Cardiac muscle cell (in vitro differentiated cells and primary cell): ENCODE data around the gene HIPK4. TPM values are rescaled to one million over a fixed set of nuclear protein-coding genes. Genes with fewer than 3 reads are reported as not detected.

Source experiments
- DNase-seq, 2 donors: peaks; one replicate each; pipeline versions ENCODE4 v3.0.0 to v3.0.0-alpha.2; 2010 to 2017; ENCODE audit warnings: low read depth in 1 of 2, low spot score in 1 of 2
- H3K27ac ChIP-seq: fragments of 200-600 bp; sonication (generic); 2 replicates; pipeline ENCODE4 v1.5.1; 2016
- H3K27me3 ChIP-seq: fragments of 200-600 bp; sonication (generic); 2 replicates; pipeline ENCODE4 v1.6.0; 2016; ENCODE audit warnings: control low read depth
- H3K36me3 ChIP-seq: fragments of 200-600 bp; sonication (generic); 2 replicates; pipeline ENCODE4 v1.5.1; 2016; ENCODE audit warnings: control low read depth
- H3K4me1 ChIP-seq: fragments of 200-600 bp; sonication (generic); 2 replicates; pipeline ENCODE4 v1.8.1; 2017; ENCODE audit warnings: low read depth, mild to moderate bottlenecking, mixed run types
- H3K4me3 ChIP-seq: fragments of 200-600 bp; sonication (generic); 2 replicates; pipeline ENCODE4 v1.5.1; 2016; ENCODE audit warnings: mild to moderate bottlenecking
- H3K9me3 ChIP-seq: fragments of 200-600 bp; sonication (generic); 2 replicates; pipeline ENCODE4 v1.5.1; 2017; ENCODE audit warnings: low read depth, mild to moderate bottlenecking, control low read depth
- CTCF ChIP-seq: IDR thresholded peaks from 2 replicates; pipeline ENCODE4 v1.5.1; 2012; ENCODE audit warnings: low read depth, mild to moderate bottlenecking, low read length
- polyA plus RNA-seq: library from polyadenylated mRNA; unstranded; fragments of >200 nt; fragmentation: Nextera tagmentation; extraction: Ambion mirVana; gene quantifications from 2 replicates; pipeline ENCODE4 v1.2.1, GENCODE V29; 2016
- total RNA-seq: library from RNA; depleted of rRNA; stranded (reverse); fragments of >200 nt; gene quantifications from 2 replicates; pipeline ENCODE4 v1.2.3, GENCODE V29; 2016

Gene HIPK4
- total and polyA plus RNA-seq, 2 experiments from 2014 or later, result 0.12 to 1.7 TPM

- H3K4me1 ChIP-seq, result no peaks in the 10 kb centered on the region
- TF ChIP-seq CTCF, result no peak
- peak overlapping the region; percentile 28 for H3K27ac ChIP-seq
- DNase-seq, result no peak
- H3K27me3 ChIP-seq, result no peaks in the 10 kb centered on the region
- peaks cover 12% of the 10 kb centered on the region for H3K36me3 ChIP-seq
- H3K9me3 ChIP-seq, result no peaks in the 10 kb centered on the region
- no peak overlapping the region for H3K4me3 ChIP-seq
These were observed 9.6 kb downstream of the HIPK4 start for GRCh38 chr19:40380199-40381037.

DNA sequence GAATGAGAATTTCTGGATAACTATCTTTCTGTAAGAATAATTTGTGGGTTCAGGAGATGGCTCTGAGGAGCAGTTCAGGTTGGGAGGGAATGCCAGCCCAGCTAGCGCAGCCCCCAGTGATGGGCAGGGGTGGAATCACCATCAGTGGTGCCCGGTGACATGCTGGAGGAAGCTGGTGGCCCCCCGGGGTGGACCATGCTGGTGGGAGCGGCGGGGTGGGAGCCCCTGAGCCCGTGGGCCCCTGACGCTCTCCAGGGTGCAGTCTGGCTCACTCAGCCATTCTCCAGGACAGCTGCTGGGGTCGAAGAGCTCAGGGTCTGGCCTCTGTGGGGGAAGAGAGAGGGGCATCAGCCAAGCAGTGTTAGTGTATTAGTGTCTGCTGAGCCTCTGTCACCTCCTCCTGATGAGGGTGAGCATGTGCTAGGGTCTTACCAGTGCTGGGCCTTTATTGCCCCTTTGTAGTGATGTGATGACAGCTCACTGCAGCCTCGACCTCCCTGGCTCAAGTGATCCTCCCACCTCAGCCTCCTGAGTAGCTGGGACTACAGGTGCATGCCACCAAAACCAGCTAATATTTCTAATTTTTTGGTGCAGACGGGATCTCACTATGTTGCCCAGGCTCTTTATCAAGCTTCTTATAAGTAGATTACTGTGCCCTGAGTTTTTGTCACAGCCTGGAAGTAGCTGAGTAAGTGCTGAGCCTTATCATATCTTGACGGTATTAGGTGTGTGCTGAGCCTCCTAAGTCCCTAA is 10.4 kb downstream of the HIPK4 start:
- no peak for DNase-seq
- no peaks in the 10 kb centered on the region for H3K27me3 ChIP-seq
- no peak overlapping the region for H3K4me3 ChIP-seq
- no peaks in the 10 kb centered on the region for H3K9me3 ChIP-seq
- TF ChIP-seq CTCF, result no peak
- H3K27ac ChIP-seq, result peak overlapping the region; percentile 62
- no peaks in the 10 kb centered on the region for H3K4me1 ChIP-seq
- peaks cover 17% of the 10 kb centered on the region for H3K36me3 ChIP-seq

GRCh38 chr19:40378509-40378908 is 11.5 kb downstream of the HIPK4 start:
- no peak for DNase-seq
- H3K4me1 ChIP-seq, result no peaks in the 10 kb centered on the region
- H3K27ac ChIP-seq, result peak overlapping the region; percentile 62
- H3K9me3 ChIP-seq, result no peaks in the 10 kb centered on the region
- H3K4me3 ChIP-seq, result no peak overlapping the region
- H3K36me3 ChIP-seq, result peaks cover 25% of the 10 kb centered on the region
- no peak for TF ChIP-seq CTCF
- no peaks in the 10 kb centered on the region for H3K27me3 ChIP-seq

DNA sequence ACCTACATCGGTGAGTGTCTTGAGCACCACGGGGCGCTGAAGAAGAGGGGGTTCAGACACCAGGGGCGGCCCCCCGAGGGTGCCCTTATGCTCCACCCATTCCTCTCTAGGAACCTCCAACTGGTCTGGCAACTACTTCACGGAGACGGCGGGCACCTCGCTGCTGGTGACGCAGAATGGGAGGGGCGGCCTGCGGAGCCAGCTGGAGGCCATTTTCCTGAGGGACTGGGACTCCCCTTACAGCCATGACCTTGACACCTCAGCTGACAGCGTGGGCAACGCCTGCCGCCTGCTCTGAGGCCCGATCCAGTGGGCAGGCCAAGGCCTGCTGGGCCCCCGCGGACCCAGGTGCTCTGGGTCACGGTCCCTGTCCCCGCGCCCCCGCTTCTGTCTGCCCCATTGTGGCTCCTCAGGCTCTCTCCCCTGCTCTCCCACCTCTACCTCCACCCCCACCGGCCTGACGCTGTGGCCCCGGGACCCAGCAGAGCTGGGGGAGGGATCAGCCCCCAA is 12.1 kb downstream of the HIPK4 start:
- peaks cover 29% of the 10 kb centered on the region for H3K36me3 ChIP-seq
- no peak overlapping the region for H3K4me3 ChIP-seq
- H3K27me3 ChIP-seq, result no peaks in the 10 kb centered on the region
- TF ChIP-seq CTCF, result no peak
- no peaks in the 10 kb centered on the region for H3K4me1 ChIP-seq
- H3K27ac ChIP-seq, result no peak overlapping the region
- DNase-seq, result no peak
- H3K9me3 ChIP-seq, result no peaks in the 10 kb centered on the region

GRCh38 chr19:40376286-40376862 is 13.6 kb downstream of the HIPK4 start:
- no peak for DNase-seq
- Histone ChIP-seq H3K36me3 (peaks cover 43% of the 10 kb centered on the region), H3K4me3 (no peak overlapping the region)

More at GRCh38 chr19:40376286-40376862, 13.6 kb downstream of the HIPK4 start:
- TF ChIP-seq CTCF, result no peak
- Histone ChIP-seq H3K27me3 (no peaks in the 10 kb centered on the region), H3K27ac (no peak overlapping the region), H3K4me1 (no peaks in the 10 kb centered on the region), H3K9me3 (no peaks in the 10 kb centered on the region)
